CD8-positive, alpha-beta memory T cell (primary cell): Measurements from ENCODE around the gene GPSM1. TPM values are rescaled to one million over a fixed set of nuclear protein-coding genes. Genes with fewer than 3 reads are reported as not detected.

ENCODE experiments used
- CTCF ChIA-PET: fragments of 350-600 bp; sonication (Branson Sonifier 250); formaldehyde crosslinking; loops from one replicate; lab custom pipeline; 2021; ENCODE audit warnings: antibody characterized with exemption; lab: Charles Lee
- POLR2A ChIA-PET: fragments of 350-600 bp; sonication (Branson Sonifier 250); formaldehyde crosslinking; loops from one replicate; lab custom pipeline; 2021; ENCODE audit warnings: antibody characterized with exemption; lab: Charles Lee
- DNase-seq, 5 donors: peaks; one replicate each; pipeline versions ENCODE4 v3.0.0 to v3.0.0-alpha.2; 2020 to 2022; ENCODE audit warnings: mixed read lengths in 1 of 5
- H3K27ac ChIP-seq: one replicate; pipeline ENCODE4 v1.7.0; 2013; ENCODE audit warnings: low read depth, mild to moderate bottlenecking, low read length, moderate library complexity
- H3K27me3 ChIP-seq: 2 replicates; pipeline ENCODE4 v1.7.0; 2013; ENCODE audit warnings: low read length, mild to moderate bottlenecking; ENCODE audit not compliant: insufficient read depth, poor library complexity, severe bottlenecking
- H3K36me3 ChIP-seq: 2 replicates; pipeline ENCODE4 v1.7.0; 2013; ENCODE audit warnings: mild to moderate bottlenecking, low read length, moderate library complexity; ENCODE audit not compliant: insufficient read depth
- H3K4me1 ChIP-seq: 2 replicates; pipeline ENCODE4 v1.7.0; 2013; ENCODE audit warnings: mild to moderate bottlenecking, low read length, moderate library complexity; ENCODE audit not compliant: insufficient read depth
- H3K4me3 ChIP-seq: 2 replicates; pipeline ENCODE4 v1.7.0; 2013; ENCODE audit warnings: mild to moderate bottlenecking, low read length
- H3K9me3 ChIP-seq: 2 replicates; pipeline ENCODE4 v1.7.0; 2013; ENCODE audit warnings: mild to moderate bottlenecking, low read length
- H3K27ac Mint-ChIP-seq, 8 donors: one replicate each; pipeline ENCODE4 v1.8.0; 2020 to 2021; ENCODE audit warnings: mixed read lengths in 8 of 8, mild to moderate bottlenecking in 6 of 8, inconsistent platforms in 3 of 8, moderate library complexity in 3 of 8
- H3K27me3 Mint-ChIP-seq, 2 donors: one replicate each; pipeline ENCODE4 v1.8.0; 2020 to 2021; ENCODE audit warnings: mixed read lengths in 2 of 2, mild to moderate bottlenecking in 1 of 2, moderate library complexity in 1 of 2
- H3K36me3 Mint-ChIP-seq, 3 donors: one replicate each; pipeline ENCODE4 v1.8.0; 2020 to 2021; ENCODE audit warnings: mixed read lengths in 3 of 3, inconsistent platforms in 1 of 3, mild to moderate bottlenecking in 1 of 3
- H3K4me1 Mint-ChIP-seq, 3 donors: one replicate each; pipeline ENCODE4 v1.8.0; 2020 to 2021; ENCODE audit warnings: mixed read lengths in 3 of 3, inconsistent platforms in 1 of 3, mild to moderate bottlenecking in 1 of 3
- H3K4me3 Mint-ChIP-seq, 7 donors: one replicate each; pipeline ENCODE4 v1.8.0; 2020 to 2021; ENCODE audit warnings: mixed read lengths in 7 of 7, mild to moderate bottlenecking in 6 of 7, moderate library complexity in 4 of 7, inconsistent platforms in 2 of 7
- H3K9me3 Mint-ChIP-seq, 5 donors: one replicate each; pipeline ENCODE4 v1.8.0; 2020 to 2022; ENCODE audit warnings: mixed read lengths in 5 of 5, mild to moderate bottlenecking in 3 of 5, moderate library complexity in 2 of 5, inconsistent platforms in 1 of 5
- polyA plus RNA-seq: library from polyadenylated mRNA; unstranded; fragments of 300-500 nt; fragmentation: Illumina TruSeq; gene quantifications from one replicate; pipeline ENCODE4 v1.2.3, GENCODE V29; 2021
- total RNA-seq, 2 experiments: library from RNA; stranded (reverse); gene quantifications; one replicate each; pipeline ENCODE4 v1.2.3, GENCODE V29; 2021

Gene GPSM1
- total and polyA plus RNA-seq, 3 experiments from 2014 or later = 1.7 to 7.5 (median 6.8) TPM

DNA sequence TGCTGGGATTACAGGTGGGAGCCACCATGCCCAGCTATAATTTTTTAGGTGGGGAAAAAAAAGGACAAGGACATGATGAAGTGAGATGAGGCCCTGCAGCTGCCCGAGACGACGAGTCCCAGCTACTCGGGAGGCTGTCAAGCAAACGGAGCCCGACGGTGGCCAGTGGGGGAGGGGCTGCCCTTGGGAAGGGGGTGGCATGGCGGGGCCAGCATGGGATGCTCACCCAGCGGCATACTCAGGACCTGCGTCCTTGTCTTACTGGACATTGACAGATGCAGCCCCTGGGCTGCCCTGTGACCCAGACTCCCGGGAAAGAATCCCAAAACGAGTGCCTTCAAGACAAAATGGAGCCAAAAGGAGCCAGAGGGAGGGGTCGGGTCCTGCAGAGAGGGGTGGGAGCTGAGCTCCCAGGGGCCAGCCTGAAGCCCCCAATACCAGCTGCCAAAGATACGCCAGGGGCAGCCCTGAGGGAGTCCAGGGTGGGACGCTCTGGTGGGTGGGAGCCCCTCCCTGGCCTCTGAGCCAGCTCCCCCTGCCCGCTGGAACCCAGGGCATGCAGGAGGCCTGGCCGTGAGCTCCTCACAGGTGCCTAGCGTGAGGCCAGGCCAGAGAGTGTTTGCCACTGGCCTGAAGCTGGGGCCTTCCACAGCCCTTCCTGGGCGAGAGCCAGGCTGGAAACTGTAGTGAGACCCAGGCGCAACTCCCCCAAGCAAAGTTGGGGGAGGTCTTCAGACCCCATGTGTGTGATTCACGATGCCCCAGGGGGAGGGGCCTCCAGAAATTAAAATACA lies 39.2 kb upstream of the GPSM1 start:
- Histone ChIP-seq H3K36me3 (no peaks in the 10 kb centered on the region), H3K27me3 (no peaks in the 10 kb centered on the region), H3K4me3 (no peak overlapping the region), H3K27ac (no peak overlapping the region), H3K9me3 (no peaks in the 10 kb centered on the region), H3K4me1 (no peaks in the 10 kb centered on the region)
- ChIA-PET POLR2A (no interaction called here), CTCF (no interaction called here)
- Mint-ChIP-seq H3K9me3 (no peaks in the 10 kb centered on the region), H3K27me3 (peaks cover 3 to 10% of the 10 kb centered on the region in 2 donors), H3K4me3 (no peak overlapping the region), H3K36me3 (no peaks in the 10 kb centered on the region), H3K27ac (peak overlapping the region in 1 of 8 donors; percentile 75), H3K4me1 (peaks cover 0 to 5% (median 2%) of the 10 kb centered on the region in 3 donors)
- DNase-seq = no peak

DNA sequence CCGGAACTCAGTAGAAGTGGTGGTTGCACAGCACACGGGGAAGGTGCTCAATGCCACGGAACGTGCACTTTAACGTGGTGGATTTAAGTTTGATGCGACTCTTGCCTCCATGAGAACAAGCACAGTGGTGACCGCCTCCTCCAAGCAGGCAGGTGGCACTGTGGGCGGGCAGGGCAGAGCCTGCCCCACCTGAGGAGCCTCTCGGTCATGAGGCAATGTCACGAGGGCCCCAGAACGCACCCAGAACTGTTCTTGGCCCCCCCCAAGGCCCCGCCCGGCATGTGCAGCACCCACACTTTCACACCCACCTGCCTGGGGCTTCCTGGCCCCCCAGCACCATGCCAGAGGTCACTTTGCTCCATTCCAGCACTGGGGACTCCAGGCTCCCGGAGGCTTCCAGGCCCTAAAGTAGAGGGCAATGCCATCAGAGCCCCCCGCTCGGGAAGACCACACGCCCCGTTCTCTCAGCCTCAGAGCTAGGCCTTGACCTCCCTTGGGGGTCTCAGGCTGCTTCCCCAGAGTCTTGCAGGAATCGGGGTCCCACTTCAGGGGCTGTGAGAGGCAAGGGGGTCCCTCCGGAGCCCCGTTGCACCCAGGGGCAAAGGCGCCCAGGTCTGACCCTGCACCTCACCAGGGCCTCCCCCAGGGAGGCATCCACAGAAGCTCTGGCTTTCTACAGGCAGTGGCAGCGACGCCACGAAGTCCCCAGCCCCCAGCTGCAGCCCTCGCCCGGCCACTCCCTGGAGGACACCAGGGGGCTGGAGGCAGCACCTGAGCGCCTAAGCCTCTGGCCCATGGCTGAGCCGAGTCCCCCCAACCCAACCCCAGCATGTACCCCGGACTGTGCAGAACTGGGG lies 37.5 kb upstream of the GPSM1 start:
- Histone ChIP-seq H3K4me3 (no peak overlapping the region), H3K27me3 (no peaks in the 10 kb centered on the region), H3K27ac (no peak overlapping the region), H3K9me3 (no peaks in the 10 kb centered on the region), H3K36me3 (no peaks in the 10 kb centered on the region), H3K4me1 (no peaks in the 10 kb centered on the region)
- ChIA-PET CTCF (no interaction called here), POLR2A (no interaction called here)
- Mint-ChIP-seq H3K27me3 (peaks cover 0 to 5% of the 10 kb centered on the region in 2 donors), H3K4me1 (no peaks in the 10 kb centered on the region), H3K27ac (no peak overlapping the region), H3K9me3 (no peaks in the 10 kb centered on the region), H3K36me3 (no peaks in the 10 kb centered on the region), H3K4me3 (no peak overlapping the region)
- DNase-seq = no peak

DNA sequence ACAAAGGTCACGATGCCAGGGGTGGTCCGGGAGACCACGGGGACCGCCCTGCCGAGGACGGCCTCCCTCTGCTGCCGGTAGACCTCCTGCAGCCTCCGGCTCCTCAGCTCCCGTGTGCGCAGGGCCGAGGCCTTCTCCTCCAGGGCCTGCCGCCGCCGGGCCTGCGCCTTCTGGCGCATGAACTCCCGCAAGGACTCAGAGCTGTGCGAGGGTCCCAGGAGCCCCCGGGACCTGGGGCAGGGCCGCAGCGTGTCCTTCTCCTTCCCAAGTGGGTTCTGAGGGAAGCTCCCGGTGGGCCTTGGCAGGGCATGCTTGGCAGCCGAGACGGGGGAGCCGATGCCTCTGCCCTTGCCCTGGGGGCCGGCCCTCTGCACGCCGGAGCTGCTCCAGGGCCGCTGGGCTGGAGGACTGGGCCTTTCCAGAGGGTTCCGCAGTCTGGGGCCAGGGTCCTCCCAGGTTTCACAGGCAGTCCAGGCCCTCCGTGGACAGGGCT lies 36.8 kb upstream of the GPSM1 start:
- H3K27ac Mint-ChIP-seq = no peak overlapping the region
- CTCF ChIA-PET = no interaction called here

DNA sequence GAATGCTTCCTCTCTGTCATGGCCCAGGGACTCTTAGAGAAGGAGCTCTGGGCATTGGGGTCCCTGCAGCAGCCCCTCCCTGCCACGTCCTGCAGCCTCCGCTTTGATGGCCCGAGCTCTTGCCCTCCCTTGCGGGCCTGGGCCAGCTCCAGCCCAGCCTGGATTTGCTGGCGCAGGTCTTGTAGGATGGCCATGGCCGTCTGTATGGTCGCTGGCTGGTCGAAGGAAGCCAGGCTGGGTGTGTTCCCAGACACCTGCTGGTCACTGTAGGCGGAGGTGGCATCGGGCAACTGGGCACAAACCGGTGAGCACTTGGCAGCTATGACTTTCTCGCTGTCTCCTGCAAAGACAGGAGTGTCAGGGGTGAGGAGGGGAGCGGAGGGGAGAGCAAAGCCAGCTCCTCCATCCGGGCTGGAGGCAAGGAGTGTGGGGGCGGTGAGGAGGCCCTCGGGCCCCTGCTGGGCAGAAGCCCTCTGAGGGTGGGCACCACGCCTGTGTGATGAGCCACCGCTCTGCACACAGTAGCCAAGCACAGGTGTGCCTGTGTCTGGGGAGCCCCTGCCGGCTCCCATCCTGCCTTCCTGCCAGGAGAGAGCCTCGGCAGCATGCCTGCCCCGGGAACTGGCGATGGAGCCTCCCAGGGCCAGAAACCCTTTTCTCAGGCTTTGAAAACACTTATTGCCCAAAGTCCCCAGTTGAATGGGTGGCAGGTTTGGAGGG lies 35.9 kb upstream of the GPSM1 start:
- no peaks in the 10 kb centered on the region for H3K27me3 ChIP-seq
- CTCF ChIA-PET = no interaction called here
- no peaks in the 10 kb centered on the region for H3K4me1 ChIP-seq
- H3K27me3 Mint-ChIP-seq = peaks cover 0 to 5% of the 10 kb centered on the region in 2 donors
- H3K4me3 ChIP-seq = no peak overlapping the region
- H3K36me3 Mint-ChIP-seq = no peaks in the 10 kb centered on the region
- no peak overlapping the region for H3K27ac ChIP-seq
- DNase-seq = no peak
- H3K27ac Mint-ChIP-seq = no peak overlapping the region
- POLR2A ChIA-PET = no interaction called here
- no peaks in the 10 kb centered on the region for H3K9me3 Mint-ChIP-seq
- H3K9me3 ChIP-seq = no peaks in the 10 kb centered on the region
- no peak overlapping the region for H3K4me3 Mint-ChIP-seq
- H3K36me3 ChIP-seq = no peaks in the 10 kb centered on the region
- no peaks in the 10 kb centered on the region for H3K4me1 Mint-ChIP-seq

More for the DNA sequence above, 36.8 kb upstream of the GPSM1 start:
- H3K27me3 ChIP-seq = no peaks in the 10 kb centered on the region
- no peaks in the 10 kb centered on the region for H3K9me3 ChIP-seq
- H3K36me3 Mint-ChIP-seq = no peaks in the 10 kb centered on the region
- DNase-seq = no peak
- no peaks in the 10 kb centered on the region for H3K4me1 Mint-ChIP-seq
- POLR2A ChIA-PET = no interaction called here
- no peak overlapping the region for H3K27ac ChIP-seq
- H3K4me3 ChIP-seq = no peak overlapping the region
- H3K4me3 Mint-ChIP-seq = no peak overlapping the region
- H3K4me1 ChIP-seq = no peaks in the 10 kb centered on the region
- no peaks in the 10 kb centered on the region for H3K36me3 ChIP-seq
- peaks cover 0 to 5% of the 10 kb centered on the region in 2 donors for H3K27me3 Mint-ChIP-seq
- H3K9me3 Mint-ChIP-seq = no peaks in the 10 kb centered on the region

DNA sequence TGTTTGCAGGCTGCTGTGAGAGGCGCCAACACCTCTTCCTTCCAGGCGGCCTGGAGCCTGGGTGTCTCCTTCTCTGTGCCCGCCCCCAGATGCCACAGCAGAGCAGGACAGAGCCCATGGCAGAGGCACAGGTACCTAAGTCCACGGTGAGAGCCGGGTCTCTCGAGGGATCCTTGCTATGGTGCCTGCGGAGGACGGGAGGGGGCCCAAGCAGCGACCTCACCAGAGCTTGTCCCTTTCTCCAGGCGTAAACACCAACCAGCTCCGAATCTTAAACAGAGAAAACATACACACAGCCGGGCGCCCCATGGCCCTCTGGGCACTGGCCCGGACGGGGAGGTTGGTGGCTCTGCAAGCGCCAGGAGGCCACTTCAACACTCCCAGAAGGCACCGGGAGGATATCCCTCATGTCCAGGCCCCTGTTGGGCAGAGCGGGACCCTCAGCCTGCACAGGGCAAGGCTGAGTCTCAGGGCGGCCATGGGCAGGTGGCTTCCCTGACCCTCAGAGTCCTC lies 35.3 kb upstream of the GPSM1 start:
- H3K27ac Mint-ChIP-seq = peak overlapping the region in 1 of 8 donors; percentile 33
- ChIA-PET POLR2A (no interaction called here), CTCF (no interaction called here)
- Histone ChIP-seq H3K27ac (no peak overlapping the region), H3K4me1 (no peaks in the 10 kb centered on the region), H3K27me3 (no peaks in the 10 kb centered on the region), H3K4me3 (no peak overlapping the region), H3K36me3 (no peaks in the 10 kb centered on the region), H3K9me3 (no peaks in the 10 kb centered on the region)
- no peaks in the 10 kb centered on the region for H3K4me1 Mint-ChIP-seq
- DNase-seq = no peak
- H3K27me3 Mint-ChIP-seq = no peaks in the 10 kb centered on the region
- no peak overlapping the region for H3K4me3 Mint-ChIP-seq
- H3K9me3 Mint-ChIP-seq = no peaks in the 10 kb centered on the region
- H3K36me3 Mint-ChIP-seq = no peaks in the 10 kb centered on the region

DNA sequence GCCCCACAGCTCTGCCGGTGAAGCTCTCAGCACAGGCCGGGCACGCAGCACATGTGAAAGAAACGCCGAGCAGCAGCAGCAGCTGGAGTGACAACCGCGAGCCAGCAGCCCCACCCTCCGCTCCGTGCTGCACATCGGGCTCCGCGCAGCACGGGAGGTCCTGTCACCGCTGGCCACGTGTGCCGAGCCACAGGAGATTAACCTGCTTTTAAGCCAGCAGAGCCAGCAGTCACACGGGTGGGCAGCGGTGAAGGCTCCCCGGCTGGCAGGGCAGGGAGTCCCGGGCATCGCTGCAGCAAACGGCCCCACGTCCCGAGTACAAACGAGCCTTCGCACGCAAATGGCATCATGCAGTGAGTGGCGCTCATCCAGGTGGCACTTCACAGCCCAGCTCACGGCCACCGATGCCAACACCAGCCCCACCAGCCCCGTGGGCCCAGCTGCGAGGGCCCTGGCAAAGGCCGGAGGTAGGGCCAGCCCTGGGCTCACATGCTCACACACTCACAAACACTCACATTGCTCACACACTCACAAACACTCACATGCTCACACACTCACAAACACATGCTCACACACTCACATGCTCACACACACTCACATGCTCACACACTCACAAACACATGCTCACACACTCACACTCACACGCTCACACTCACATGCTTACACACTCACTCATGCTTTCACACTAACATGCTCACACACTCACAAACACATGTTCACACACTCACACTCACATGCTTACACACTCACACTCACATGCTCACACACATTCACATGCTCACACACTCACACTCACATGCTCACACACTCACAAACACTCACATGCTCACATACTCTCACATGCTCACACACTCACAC lies 34.5 kb upstream of the GPSM1 start:
- Mint-ChIP-seq H3K36me3 (no peaks in the 10 kb centered on the region), H3K27ac (no peak overlapping the region), H3K4me3 (no peak overlapping the region), H3K27me3 (no peaks in the 10 kb centered on the region), H3K9me3 (no peaks in the 10 kb centered on the region), H3K4me1 (no peaks in the 10 kb centered on the region)
- Histone ChIP-seq H3K27me3 (no peaks in the 10 kb centered on the region), H3K9me3 (no peaks in the 10 kb centered on the region), H3K27ac (no peak overlapping the region), H3K36me3 (no peaks in the 10 kb centered on the region), H3K4me3 (no peak overlapping the region), H3K4me1 (no peaks in the 10 kb centered on the region)
- CTCF ChIA-PET = no interaction called here
- POLR2A ChIA-PET = no interaction called here
- no peak for DNase-seq

DNA sequence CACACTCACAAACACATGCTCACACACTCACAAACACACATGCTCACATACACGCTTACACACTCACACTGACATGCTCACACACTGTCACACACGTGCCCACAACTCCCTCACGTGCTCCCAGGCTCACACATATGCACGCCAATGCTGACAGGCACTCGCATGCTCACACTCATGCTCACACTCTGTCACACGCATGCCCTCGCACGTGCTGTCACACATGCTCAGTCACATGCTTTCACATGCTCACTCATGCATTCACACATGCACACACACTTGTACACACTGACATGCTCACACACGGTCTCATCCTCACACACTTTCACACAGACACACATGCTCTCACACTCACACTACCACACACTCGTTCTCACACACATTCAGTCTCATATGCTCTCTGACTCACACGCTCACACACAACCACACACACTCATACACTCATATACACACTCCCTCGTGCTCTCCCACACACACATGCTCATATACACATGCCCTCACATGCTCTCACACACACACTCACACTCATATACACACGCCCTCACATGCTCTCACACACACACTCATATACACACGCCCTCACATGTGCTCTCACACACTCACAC lies 33.8 kb upstream of the GPSM1 start:
- no peaks in the 10 kb centered on the region for H3K36me3 Mint-ChIP-seq
- H3K27ac ChIP-seq = no peak overlapping the region
- no peaks in the 10 kb centered on the region for H3K9me3 Mint-ChIP-seq
- H3K4me3 ChIP-seq = no peak overlapping the region
- peaks cover 0 to 3% of the 10 kb centered on the region in 2 donors for H3K27me3 Mint-ChIP-seq
- no peak for DNase-seq
- H3K4me1 Mint-ChIP-seq = no peaks in the 10 kb centered on the region
- ChIA-PET POLR2A (no interaction called here), CTCF (no interaction called here)
- no peaks in the 10 kb centered on the region for H3K4me1 ChIP-seq
- H3K36me3 ChIP-seq = no peaks in the 10 kb centered on the region
- H3K27ac Mint-ChIP-seq = no peak overlapping the region
- no peak overlapping the region for H3K4me3 Mint-ChIP-seq
- H3K27me3 ChIP-seq = no peaks in the 10 kb centered on the region
- no peaks in the 10 kb centered on the region for H3K9me3 ChIP-seq
